Neural progenitor cell (in vitro differentiated cells): ENCODE results near the gene SLC48A1. TPM values are rescaled to one million over a fixed set of nuclear protein-coding genes. Genes with fewer than 3 reads are reported as not detected.

ENCODE experiments used
- DNase-seq: peaks from one replicate; pipeline ENCODE4 v3.0.0-alpha.2; 2016; ENCODE audit warnings: low spot score
- H2AFZ ChIP-seq: fragments of 200-600 bp; sonication (generic); replicated peaks from 2 replicates; pipeline ENCODE4 v1.6.1; 2016; ENCODE audit warnings: antibody characterized with exemption
- H3F3A ChIP-seq: fragments of 200-600 bp; sonication (generic); 2 replicates; pipeline ENCODE4 v1.6.1; 2016; ENCODE audit warnings: antibody characterized with exemption, low read depth
- H3K27ac ChIP-seq: fragments of 200-600 bp; sonication (generic); 2 replicates; pipeline ENCODE4 v1.5.1; 2016; ENCODE audit warnings: mild to moderate bottlenecking
- H3K27me3 ChIP-seq: fragments of 200-600 bp; sonication (generic); 2 replicates; pipeline ENCODE4 v1.6.1; 2016; ENCODE audit warnings: mild to moderate bottlenecking, moderate library complexity
- H3K36me3 ChIP-seq: fragments of 200-600 bp; sonication (generic); 2 replicates; pipeline ENCODE4 v1.5.1; 2016
- H3K4me1 ChIP-seq: fragments of 200-600 bp; sonication (generic); 2 replicates; pipeline ENCODE4 v1.6.1; 2016; ENCODE audit warnings: mixed run types
- H3K4me2 ChIP-seq: fragments of 200-600 bp; sonication (generic); 2 replicates; pipeline ENCODE4 v1.6.1; 2016
- H3K4me3 ChIP-seq: fragments of 200-600 bp; sonication (generic); 2 replicates; pipeline ENCODE4 v1.5.1; 2016
- H3K79me2 ChIP-seq: fragments of 200-600 bp; sonication (generic); 2 replicates; pipeline ENCODE4 v1.6.1; 2016; ENCODE audit warnings: low read depth
- H3K9ac ChIP-seq: fragments of 200-600 bp; sonication (generic); 2 replicates; pipeline ENCODE4 v1.6.1; 2016
- H3K9me3 ChIP-seq: fragments of 200-600 bp; sonication (generic); 2 replicates; pipeline ENCODE4 v1.5.1; 2016; ENCODE audit warnings: low read depth
- H4K20me1 ChIP-seq: fragments of 200-600 bp; sonication (generic); 2 replicates; pipeline ENCODE4 v1.6.1; 2016; ENCODE audit warnings: low read depth
- H3K27ac Mint-ChIP-seq: 3 replicates; pipeline ENCODE4 v1.8.0; 2021; ENCODE audit warnings: mixed read lengths
- H3K27me3 Mint-ChIP-seq: 2 replicates; pipeline ENCODE4 v1.8.0; 2022; ENCODE audit warnings: low read depth, mild to moderate bottlenecking, inconsistent platforms, moderate library complexity, mixed read lengths; ENCODE audit not compliant: insufficient read depth
- H3K36me3 Mint-ChIP-seq: 3 replicates; pipeline ENCODE4 v1.8.0; 2021; ENCODE audit warnings: mixed read lengths
- H3K4me1 Mint-ChIP-seq: 3 replicates; pipeline ENCODE4 v1.8.0; 2021; ENCODE audit warnings: mixed read lengths
- H3K4me3 Mint-ChIP-seq: 3 replicates; pipeline ENCODE4 v1.8.0; 2021; ENCODE audit warnings: mild to moderate bottlenecking, moderate library complexity, mixed read lengths
- H3K9me3 Mint-ChIP-seq: 3 replicates; pipeline ENCODE4 v1.8.0; 2020; ENCODE audit warnings: mixed read lengths
- EZH2 ChIP-seq: fragments of 200-600 bp; sonication (generic); IDR thresholded peaks from 2 replicates; pipeline ENCODE4 v1.6.1; 2017; ENCODE audit warnings: antibody characterized with exemption, mild to moderate bottlenecking, moderate library complexity
- EZH2phosphoT487 ChIP-seq: fragments of 200-600 bp; sonication (generic); IDR thresholded peaks from 2 replicates; pipeline ENCODE4 v1.6.1; 2017; ENCODE audit warnings: antibody characterized with exemption
- total RNA-seq: library from RNA; depleted of rRNA; stranded (reverse); fragments of >200 nt; gene quantifications from 2 replicates; pipeline ENCODE4 v1.2.3, GENCODE V29; 2015; ENCODE audit warnings: low replicate concordance
- TF ChIP-seq, protein P1 (sequence below): fragments of 200-600 bp; sonication (generic); IDR thresholded peaks from 2 replicates; pipeline ENCODE4 v1.5.1; 2017; ENCODE audit warnings: antibody characterized with exemption, mild to moderate bottlenecking

The SLC48A1 gene
- total RNA-seq, 1 donor from 2014 or later, result 8.3 TPM

- Mint-ChIP-seq H3K4me3 (no peak overlapping the region), H3K36me3 (no peaks in the 10 kb centered on the region), H3K9me3 (no peaks in the 10 kb centered on the region), H3K4me1 (peaks cover 2% of the 10 kb centered on the region), H3K27ac (peak overlapping the region; percentile 54), H3K27me3 (peaks cover 4% of the 10 kb centered on the region)
- Histone ChIP-seq H3K9ac (no peak overlapping the region), H3K36me3 (no peaks in the 10 kb centered on the region), H3K4me1 (no peaks in the 10 kb centered on the region), H3K9me3 (no peaks in the 10 kb centered on the region), H3K4me3 (no peak overlapping the region), H3K27me3 (no peaks in the 10 kb centered on the region), H4K20me1 (no peaks in the 10 kb centered on the region), H2AFZ (no peak overlapping the region), H3K27ac (no peak overlapping the region), H3F3A (no peaks in the 10 kb centered on the region), H3K4me2 (no peak overlapping the region), H3K79me2 (no peaks in the 10 kb centered on the region)
- no peak for TF ChIP-seq EZH2phosphoT487
- TF ChIP-seq, protein P1, sequence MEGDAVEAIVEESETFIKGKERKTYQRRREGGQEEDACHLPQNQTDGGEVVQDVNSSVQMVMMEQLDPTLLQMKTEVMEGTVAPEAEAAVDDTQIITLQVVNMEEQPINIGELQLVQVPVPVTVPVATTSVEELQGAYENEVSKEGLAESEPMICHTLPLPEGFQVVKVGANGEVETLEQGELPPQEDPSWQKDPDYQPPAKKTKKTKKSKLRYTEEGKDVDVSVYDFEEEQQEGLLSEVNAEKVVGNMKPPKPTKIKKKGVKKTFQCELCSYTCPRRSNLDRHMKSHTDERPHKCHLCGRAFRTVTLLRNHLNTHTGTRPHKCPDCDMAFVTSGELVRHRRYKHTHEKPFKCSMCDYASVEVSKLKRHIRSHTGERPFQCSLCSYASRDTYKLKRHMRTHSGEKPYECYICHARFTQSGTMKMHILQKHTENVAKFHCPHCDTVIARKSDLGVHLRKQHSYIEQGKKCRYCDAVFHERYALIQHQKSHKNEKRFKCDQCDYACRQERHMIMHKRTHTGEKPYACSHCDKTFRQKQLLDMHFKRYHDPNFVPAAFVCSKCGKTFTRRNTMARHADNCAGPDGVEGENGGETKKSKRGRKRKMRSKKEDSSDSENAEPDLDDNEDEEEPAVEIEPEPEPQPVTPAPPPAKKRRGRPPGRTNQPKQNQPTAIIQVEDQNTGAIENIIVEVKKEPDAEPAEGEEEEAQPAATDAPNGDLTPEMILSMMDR, result no peak
- TF ChIP-seq EZH2, result no peak
- no peak for DNase-seq
Observed at GRCh38 chr12:47729233-47729632, 43.8 kb upstream of the SLC48A1 start.

- Mint-ChIP-seq H3K27me3 (peaks cover 2% of the 10 kb centered on the region), H3K36me3 (no peaks in the 10 kb centered on the region), H3K4me3 (no peak overlapping the region), H3K9me3 (no peaks in the 10 kb centered on the region), H3K27ac (no peak overlapping the region), H3K4me1 (peaks cover 13% of the 10 kb centered on the region)
- H3K9me3 ChIP-seq, result no peaks in the 10 kb centered on the region
- no peaks in the 10 kb centered on the region for H4K20me1 ChIP-seq
- no peak overlapping the region for H3K27ac ChIP-seq
- no peak overlapping the region for H3K4me2 ChIP-seq
- no peak overlapping the region for H3K4me3 ChIP-seq
- H3K9ac ChIP-seq, result no peak overlapping the region
- no peak overlapping the region for H2AFZ ChIP-seq
- no peaks in the 10 kb centered on the region for H3K36me3 ChIP-seq
- no peaks in the 10 kb centered on the region for H3K27me3 ChIP-seq
- DNase-seq, result no peak
- no peaks in the 10 kb centered on the region for H3K79me2 ChIP-seq
- H3F3A ChIP-seq, result no peaks in the 10 kb centered on the region
- TF ChIP-seq EZH2 (no peak), EZH2phosphoT487 (no peak)
- TF ChIP-seq, protein P1, result no peak
- peaks cover 10% of the 10 kb centered on the region for H3K4me1 ChIP-seq
Observed at GRCh38 chr12:47730341-47730744, 42.7 kb upstream of the SLC48A1 start.

- Histone ChIP-seq H3K9me3 (no peaks in the 10 kb centered on the region), H2AFZ (no peak overlapping the region), H3K4me3 (no peak overlapping the region), H3K79me2 (no peaks in the 10 kb centered on the region), H3K4me1 (peaks cover 13% of the 10 kb centered on the region), H3K27me3 (no peaks in the 10 kb centered on the region), H3K36me3 (no peaks in the 10 kb centered on the region), H3K9ac (no peak overlapping the region), H3F3A (no peaks in the 10 kb centered on the region), H4K20me1 (no peaks in the 10 kb centered on the region), H3K4me2 (no peak overlapping the region), H3K27ac (no peak overlapping the region)
- Mint-ChIP-seq H3K27ac (no peak overlapping the region), H3K9me3 (no peaks in the 10 kb centered on the region), H3K4me3 (no peak overlapping the region), H3K36me3 (no peaks in the 10 kb centered on the region), H3K27me3 (peaks cover 2% of the 10 kb centered on the region), H3K4me1 (peaks cover 20% of the 10 kb centered on the region)
- no peak for DNase-seq
- TF ChIP-seq EZH2 (no peak), EZH2phosphoT487 (no peak)
- TF ChIP-seq, protein P1, result no peak
Observed at GRCh38 chr12:47731723-47732122, 41.3 kb upstream of the SLC48A1 start.
